Activated CD4-positive, CD25-positive, alpha-beta regulatory T cell treated with anti-CD3 and anti-CD28 coated beads, Interleukin-2, amount 50 U/mL, for 24 hours (primary cell): ENCODE results near the gene CRABP2.

Experiments
- ATAC-seq, 2 donors: fragments of 150-1000 bp; cut with Tn5 transposase; one replicate each; pipeline ENCODE4 v1.10.0; 2021; ENCODE audit warnings: mild to moderate bottlenecking in 1 of 2, moderate library complexity in 1 of 2

CRABP2 gene

DNA sequence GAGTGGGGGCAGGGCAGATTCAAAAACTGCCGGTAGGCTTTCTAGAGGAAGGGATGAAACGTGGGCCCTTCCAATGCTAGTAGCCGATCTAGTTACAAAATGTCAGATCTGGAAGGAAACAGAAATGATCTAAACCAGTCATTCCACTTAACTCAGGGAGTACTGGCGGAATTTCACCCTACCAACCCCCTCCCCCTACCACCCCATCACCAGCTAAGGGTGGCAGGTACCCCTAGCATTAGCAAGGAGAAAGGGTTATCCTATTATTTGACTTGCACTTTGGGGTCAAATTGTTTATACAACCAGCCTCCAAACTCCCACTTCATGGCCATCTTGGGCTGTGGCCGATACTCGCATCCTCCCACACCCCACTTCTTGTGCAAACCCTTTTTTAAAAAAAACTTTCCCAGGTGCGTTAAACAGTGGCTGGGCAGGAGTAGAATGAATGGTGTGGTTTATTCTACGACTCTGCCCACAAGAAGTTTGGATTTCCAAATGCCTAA lies 36.1 kb upstream of the CRABP2 start:
- ATAC-seq, result no peak

DNA sequence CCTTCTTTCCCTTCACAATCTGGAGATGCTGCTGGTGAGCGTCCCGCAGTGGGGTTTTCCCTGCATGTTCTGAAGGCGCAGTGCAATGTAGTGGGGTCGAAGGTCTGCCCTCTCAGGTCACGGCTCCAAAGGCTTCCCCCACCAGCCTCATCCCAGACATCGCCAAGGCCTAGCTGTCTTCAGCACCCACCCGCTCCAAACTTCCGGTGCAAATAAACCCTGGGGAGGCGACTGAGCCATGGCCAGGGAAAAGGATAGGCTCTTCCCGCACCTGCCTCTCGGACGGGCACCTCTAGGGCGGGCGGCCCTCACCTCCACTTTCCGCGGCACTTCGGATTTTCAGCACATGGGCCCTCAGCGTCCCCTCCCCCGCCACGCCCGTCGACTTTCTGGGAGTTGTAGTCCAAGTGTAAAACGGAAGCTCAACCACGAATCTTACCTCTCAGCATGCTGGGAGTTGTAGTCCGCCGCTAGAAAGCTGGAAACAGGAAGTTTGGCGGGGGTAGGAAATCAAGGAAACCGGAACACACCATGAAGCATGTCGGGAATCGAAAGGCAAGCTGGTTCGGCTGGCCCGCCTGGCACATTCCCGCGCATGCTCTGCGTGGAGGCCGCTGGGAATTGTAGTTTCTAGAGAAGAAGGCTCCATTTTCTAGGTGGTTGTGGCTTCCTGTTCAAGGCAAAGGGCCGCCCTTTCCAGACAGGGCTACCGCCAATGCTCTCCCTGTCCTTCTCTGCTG lies 35.5 kb upstream of the CRABP2 start, which contains the start of gene MRPL24:
Gene MRPL24, minus strand, starts transcription at position 348 of the 740 bp plus-strand sequence. CDS start 2,384 bp downstream, outside the sequence.
- peak; percentile 88 to 90 for ATAC-seq

DNA sequence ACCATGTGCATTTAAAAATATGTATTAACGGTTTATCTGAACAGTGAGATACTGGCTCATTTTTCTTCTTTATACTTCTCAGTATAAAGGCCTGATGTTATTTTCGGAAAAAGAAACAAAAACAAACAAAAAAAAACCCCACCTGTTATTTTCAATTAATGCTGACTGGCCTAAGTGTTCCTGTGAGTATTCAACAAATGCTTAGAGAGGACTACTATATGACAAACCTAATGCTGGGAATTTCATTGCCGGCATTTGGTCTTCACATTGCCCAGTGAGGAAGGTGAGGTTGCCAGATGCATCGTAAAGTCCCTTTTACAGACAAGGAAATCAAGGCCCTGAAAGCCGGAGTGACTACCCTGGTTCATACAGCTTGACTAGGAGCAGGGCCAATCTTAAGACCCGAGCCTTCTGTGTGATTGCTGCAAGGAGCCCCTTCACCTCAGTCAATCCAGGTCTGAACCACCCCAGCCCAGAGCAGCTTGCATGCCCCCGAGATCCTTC lies 34.9 kb upstream of the CRABP2 start:
- ATAC-seq, result no peak

DNA sequence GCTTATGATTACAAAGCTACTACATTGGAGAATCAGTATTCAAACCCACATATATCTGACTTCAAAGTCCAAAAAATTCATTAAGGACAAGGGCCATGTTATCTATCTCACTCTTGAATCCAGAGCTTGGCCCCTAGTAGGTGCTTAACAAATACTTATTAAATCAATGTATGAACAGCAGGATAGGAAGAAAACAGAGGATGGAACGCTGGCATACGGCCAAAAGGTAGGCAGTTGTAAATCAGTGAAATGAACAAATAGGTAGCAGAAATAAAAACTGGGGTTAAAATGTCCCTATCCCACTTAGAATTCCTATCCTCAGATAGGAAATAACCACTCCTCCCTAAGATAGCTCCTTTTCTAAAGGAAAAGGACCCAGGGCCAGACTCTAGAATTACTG lies 33.5 kb upstream of the CRABP2 start:
- ATAC-seq, result no peak

DNA sequence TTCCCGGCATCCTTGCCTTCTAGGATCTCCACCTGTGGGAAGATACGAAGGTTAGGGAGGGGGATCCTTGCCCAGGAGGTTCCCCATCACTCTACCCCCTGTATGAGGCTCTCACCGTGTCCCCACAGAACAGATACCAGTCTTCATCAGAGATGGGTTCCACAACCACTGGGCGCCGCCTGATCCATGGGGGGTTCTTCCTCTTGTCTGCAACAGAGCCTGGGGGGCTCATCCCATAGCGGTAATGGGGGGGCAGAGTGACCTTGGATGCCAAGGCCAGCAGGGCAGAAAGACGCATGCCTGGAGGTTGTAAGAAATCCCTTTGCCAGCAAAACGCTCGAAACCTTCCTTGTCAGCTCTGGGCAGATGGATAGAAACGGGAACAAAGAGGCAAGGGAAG lies 33.0 kb upstream of the CRABP2 start:
- no peak for ATAC-seq

DNA sequence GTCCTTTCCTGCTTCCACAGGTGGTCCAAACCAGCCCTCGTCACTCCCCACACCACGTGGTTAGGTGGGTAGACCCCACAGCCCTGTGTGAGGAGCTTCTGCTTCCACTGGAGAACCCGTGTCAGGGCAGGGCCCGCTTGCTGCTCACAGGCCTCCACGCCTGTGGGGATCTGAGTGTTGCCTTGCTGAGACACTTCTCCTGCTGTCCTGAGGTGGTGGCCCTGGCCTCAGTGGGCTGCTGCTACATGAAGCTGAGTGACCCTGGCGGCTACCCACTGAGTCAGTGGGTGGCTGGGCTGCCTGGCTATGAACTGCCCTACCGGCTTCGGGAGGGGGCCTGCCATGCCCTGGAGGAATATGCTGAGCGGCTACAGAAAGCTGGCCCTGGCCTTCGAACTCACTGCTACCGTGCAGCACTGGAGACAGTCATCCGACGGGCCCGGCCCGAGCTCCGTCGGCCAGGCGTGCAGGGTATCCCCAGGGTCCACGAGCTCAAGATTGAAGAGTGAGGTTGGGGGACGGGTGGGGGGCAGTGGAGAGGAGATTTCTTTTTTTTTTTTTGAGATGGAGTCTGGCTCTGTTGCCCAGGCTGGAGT lies 28.7 kb upstream of the CRABP2 start:
- no peak for ATAC-seq

DNA sequence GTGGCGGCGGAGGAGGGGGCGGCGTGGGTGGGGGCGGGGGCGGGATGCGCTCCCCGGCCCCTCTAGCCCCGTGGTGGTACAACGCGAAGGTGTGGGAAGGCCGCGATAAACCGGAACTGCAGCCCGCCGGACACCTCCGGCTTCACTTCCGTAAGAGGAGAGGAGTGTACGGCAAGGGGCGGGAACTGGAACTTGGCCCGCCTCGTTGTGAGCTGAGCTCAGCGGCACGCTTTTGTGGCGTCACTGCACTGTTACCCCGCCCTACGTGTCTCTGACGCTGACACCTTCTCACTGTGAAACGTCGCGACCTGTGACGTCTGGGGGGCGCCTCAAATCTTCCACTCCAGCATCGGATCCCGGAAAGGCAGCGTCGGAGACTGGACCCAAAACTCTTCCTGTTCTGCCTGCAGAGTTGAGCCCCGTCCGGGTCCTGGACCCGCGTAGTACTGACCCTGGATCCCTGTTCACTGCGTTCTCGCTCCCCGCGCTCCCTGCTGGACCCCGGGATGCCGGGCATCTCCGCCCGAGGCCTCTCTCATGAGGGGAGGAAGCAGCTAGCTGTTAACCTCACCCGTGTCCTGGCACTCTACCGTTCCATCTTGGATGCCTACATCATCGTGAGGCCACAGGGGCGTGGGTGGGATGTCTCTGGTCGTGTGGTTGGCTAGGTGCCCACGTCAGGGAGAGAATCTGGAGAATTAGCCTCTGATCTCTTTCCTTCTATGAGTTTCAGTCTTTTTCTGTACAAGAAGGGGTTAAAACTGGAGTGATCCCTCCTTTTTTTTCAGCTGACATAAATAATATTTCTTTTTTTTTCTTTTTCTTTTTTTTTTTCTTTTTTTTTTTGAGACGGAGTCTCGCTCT lies 23.4 kb upstream of the CRABP2 start, which contains the start of gene ISG20L2:
Gene ISG20L2, minus strand, starts transcription at position 168 of the 864 bp plus-strand sequence. CDS start 1,114 bp downstream, outside the sequence.
- ATAC-seq, result peak; percentile 94 to 95

DNA sequence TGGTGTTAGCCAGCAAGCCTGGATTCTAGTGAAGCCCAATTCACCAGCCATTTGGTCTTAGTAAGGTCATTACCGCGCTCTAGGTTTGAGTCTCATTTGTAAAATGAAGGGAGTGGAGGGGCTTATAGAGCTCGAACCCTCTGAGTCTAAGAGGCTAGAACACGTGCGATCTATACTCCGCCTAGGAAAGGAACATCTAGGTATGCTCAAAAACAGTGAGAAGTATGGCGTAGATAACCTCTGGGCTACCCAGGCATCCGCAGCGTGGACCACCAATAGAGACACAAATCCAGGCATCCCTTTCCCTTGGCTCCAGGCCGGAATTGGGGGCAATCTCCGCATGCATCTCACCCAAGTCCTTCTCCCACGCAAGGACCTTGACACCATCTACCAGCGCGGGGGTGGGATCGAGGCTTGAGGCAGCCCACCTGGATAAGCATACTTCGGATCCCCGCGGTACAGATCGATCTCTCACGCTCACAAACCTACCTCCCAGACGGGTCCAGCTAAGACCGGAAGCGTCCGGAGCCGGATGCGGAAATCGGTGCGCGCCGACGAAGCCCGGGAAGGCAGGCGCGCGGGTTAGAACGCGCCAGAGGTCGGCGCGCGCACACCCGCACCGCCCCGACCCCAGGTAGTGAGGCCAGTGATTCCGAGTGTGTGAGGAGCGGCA lies 22.7 kb upstream of the CRABP2 start, which contains the start of gene METTL25B:
Gene METTL25B, plus strand, starts transcription at position 544 of the 673 bp plus-strand sequence. CDS start 636 bp downstream, outside the sequence.
- peak; percentile 72 to 73 for ATAC-seq

DNA sequence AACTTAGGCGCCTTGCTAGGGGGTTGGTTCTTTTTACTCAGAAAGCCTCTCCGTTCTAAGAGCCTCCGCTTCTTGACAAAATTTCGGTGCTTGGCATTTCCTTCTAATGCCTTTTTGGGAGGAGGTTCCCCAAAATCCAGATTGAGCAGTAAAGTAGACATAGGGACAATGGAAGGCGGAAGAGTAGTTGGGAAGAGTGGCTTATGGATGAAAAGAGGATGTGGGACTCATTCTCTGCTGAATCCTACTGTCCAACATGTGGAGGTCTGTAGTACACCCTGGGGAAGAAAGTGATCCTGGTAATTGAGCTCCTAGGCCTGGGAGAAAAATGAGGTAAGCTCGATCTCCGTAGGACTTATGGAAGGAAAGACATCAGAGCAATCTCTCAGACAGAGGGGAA lies 22.1 kb upstream of the CRABP2 start:
- ATAC-seq, result no peak

DNA sequence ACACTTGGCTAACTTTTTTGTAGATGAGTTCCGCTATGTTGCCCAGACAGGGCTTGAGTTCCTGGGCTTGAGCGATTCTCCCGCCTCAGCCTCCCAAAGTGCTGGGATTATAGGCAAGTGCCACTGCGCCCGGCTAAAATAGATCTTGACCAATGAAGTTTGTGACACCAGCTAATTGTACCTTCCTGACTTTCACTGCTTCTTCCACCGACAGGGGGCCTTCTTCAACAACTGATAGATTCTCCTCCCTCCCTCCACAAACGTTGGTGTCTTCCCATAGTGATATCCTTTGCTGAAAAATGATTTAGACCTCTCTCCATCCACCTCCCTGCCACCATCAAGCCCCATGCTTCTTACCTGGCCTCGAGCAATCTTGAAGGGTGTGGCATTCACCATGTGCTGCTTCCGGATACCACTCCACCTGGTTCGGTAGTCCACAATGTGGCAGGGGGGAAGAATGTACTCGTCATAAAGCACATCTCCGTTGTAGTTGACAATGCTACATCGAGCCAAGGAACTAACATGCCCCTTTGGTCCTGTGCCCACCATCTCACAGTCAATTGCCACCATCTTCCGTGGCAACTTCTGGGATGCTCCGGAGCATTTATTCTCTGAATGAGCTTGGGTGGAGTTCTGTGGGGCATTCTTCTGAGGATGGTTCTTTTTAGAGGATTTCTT lies 21.3 kb upstream of the CRABP2 start:
- ATAC-seq, result no peak

DNA sequence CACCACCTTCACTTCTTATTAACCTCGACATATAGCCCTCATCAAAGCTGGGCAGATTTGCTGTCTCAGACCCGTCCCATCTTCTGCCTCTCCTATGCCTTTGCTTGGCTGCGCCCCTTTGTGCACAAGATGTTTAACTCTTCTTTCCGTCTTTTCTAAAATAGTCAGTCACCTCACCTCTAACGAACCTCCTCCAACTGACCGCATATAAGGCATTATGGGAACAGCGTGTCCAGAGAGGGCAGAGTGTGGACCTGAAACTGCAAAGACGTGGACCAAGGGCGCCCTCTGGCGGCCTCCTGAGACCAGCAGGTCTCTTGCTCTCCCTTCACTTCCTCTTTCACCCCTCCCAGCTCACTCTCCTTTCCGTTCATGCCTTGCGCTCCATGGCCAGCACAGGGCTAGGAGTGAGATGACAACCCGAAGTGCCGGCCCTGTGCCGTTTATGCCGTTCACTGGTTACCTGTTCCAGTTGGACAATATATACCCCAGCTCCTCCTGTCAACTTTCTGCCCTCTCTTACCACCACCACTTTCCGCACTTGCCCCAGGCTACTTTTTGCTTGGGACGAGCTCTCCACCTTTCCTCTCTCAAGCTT lies 20.4 kb upstream of the CRABP2 start:
- peak; percentile 19 to 22 for ATAC-seq

DNA sequence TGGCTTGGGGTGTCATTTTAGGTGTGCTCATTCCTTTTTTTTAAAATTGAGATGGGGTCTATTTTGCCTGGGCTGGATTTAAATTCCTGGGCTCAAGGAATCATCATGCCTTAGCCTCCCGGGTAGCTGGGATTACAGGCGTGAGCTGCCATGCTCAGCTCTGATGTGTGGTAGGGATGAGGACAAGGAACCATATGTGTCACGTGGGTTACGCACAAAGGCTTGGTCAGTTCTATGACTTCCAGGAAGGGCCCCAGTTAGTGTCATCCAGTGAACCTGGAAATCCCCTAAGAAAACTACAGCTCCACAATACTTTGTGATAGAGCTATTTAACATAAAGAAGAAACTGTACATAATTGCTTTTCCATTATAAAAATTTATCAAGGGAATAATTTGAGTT lies 16.2 kb upstream of the CRABP2 start:
- peak; percentile 57 to 58 for ATAC-seq

DNA sequence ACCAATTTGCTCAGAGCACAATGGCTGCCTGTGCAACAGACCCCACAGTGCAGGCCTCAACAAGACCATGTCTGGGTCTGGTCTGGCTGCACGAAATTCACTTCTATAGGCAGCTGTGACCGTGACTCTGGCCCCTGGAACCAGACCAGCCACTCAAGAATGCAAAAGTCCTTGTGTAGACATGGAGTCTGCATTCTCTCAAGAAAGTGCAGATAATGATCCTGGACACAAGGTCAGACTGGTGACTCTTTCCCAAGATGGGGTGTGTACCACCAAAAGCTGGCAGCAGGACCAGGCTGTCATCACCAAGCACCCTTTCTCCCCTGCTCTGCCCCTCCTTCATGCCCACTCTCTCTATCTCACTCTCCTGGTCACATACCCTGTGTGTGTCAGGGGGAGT lies 15.7 kb upstream of the CRABP2 start:
- no peak for ATAC-seq

DNA sequence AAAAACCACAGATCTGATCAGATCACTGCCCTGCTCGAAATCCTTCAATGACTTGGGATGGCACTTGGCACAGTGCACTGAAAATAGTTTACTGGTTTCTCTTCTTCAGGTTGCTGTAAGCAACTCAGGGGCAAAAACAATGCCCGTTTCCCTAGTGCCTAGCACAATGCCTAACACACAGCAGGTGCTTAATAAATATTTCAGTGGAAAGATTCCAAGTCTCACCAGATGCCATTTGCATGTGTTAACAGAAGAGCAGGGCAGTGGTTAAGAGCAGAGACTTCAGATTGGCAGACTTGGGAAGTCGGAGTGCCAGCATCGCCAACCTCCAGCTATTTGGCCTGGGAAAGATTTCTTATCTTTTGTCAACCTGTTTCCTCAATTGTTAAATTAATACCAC lies 12.0 kb upstream of the CRABP2 start:
- no peak for ATAC-seq

DNA sequence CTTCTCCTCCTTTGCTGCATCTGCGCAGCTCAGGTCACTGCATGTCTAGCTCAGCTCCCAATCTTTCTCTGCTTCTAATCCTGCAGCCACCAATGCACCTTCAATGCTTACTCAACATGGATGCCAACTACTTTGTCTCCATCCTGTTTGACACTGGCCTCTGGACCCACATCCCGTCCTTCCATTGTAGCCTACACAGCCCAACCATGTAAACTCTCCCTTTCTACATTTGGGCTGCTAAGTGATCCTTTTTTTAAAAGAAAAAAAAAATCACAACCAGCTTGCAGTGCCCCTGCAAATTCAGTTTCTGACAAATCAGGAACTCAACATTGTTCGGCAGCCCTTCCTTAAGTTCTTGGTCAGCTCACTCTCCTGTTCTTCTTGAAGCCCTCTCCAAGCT lies 9.4 kb upstream of the CRABP2 start:
- no peak for ATAC-seq

DNA sequence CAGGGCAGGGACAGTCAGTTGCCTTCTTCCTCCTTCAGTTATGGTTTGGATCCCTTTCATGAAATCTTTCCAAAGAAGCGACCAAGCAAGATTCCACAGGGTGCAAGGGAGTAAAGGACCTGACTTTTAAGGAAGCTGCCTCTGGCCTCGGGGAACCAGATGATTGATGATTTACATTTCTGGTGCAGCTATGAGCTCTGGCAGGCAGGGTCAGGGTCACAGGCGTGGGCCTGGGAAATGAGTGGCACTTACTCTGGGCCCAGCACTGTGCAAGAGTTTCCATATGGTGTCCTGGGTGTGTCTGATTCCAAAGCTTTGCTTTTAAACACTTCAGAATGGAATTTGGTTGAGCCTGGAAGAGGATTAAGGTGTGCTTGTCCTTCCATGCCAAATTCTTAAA lies 7.2 kb upstream of the CRABP2 start:
- ATAC-seq, result no peak

DNA sequence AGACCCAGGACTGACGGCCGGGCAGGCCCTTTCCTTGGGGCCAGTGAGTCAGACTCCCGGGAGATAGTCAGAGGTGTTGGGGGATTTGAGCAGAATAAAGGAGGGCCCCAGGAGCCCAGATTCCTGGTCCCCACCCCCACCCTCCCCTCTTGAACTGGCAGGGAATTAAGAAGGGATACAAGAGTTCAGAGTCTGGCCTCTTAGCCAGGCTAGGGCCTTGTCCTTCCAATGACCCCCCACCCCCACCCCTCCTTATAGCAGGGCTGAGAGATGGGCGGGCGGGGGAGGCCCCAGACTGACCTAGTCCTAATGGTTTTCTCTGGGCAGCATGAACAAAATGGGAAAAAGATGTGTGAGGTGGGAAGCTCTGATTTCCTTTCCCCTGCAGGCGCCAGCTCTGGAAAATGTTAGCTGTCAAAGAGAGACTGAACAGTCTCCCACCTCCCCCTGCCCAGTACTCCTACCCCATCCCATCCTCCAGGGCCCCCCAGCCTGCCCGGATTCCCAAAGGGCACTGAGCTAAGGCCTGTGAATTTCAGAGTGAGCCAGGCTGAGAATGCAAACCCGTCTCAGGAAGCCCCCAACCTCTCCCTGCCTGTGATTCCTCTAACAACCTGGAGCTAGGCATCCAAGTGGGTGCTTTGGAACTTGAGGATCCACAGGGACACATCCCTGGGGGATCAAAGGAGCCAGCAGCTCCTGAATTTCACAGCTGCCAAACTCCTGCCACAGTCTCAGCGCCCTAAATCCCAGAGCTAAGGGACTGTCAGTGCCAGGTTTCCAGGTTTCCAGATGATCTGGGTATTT lies 5.8 kb upstream of the CRABP2 start:
- no peak for ATAC-seq

DNA sequence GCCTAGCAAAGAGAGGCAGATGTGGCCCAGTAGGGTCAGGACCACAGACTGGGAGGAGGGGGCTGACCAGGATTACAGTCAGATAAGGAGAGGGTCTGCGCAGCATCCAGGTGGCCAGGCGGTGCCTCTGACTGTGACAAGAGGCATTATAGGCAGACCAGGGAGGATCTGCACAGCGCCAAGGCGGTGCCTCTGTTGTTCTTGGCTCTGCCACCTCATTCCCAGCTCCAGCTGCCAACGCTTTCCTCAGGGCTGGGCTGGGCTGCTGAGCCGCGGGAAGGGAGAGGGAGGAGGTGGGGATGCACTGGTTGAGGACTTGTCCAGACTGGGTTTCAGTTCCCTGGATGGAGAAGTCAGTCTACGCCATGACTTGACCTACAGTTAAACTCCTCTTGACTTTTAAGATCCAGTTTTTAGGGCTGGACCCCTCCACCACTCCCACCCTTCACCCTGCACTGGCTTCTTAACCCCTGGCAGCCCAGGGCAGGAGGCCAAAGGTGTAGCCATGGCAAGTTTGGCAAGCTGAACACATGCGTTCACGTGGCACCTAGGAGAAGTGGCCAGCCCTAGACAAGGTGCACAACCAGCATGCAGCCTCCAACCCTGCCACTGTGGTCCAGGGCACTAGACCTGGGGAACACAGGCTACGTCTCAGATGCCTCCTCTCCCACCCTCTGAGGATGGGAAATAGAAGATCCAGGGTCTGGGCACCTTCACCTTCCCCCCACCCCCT lies 4.5 kb upstream of the CRABP2 start:
- ATAC-seq, result no peak

DNA sequence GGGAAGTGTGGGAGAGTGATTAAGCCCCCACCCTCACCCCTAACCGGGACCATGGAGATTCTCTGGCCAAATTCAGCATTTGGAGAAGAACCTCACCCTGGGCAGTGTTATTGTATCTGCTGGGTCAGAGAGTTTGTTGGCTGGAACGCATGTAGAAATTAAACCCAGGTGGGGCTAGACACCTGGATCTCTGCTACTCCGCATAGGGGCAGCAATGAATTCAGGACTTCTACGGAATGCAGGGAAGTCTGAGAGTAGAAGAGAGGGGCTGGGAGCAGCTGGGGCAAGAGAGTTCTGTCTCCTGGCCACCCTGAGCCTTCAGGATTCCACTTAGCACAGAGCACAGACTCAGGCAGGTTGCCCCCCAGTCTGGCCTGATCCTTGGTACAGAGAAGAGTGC lies 3.6 kb upstream of the CRABP2 start:
- ATAC-seq, result no peak

DNA sequence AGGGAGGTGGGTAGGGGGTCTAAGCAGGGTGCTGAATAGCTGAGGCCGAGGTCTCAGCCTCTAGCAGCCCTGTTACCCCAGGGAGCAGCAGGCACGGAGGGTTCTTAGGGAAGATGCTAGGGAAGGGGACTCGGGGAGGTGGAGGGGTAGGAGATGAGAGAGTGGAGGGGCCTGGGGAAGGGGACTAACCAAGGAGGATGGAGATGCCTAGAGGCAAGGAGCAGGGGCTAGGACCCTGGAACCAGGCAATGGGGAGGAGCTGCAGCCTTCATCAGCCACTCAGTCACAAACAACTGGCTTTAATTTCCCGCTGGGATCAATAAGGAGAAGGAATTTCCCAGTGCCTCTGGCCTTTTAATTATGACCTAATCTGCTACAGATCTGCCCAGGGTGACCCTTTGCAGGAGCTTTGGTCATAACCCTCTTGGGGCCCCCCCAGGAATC lies 2.9 kb upstream of the CRABP2 start:
- ATAC-seq, result no peak
